CD8-positive, alpha-beta memory T cell (primary cell): ENCODE data around the gene PGA3. TPM values are rescaled to one million over a fixed set of nuclear protein-coding genes. Genes with fewer than 3 reads are reported as not detected.
"Not testable (repeated sequence)": the region's sequence is repeated elsewhere in the genome, so short reads cannot be mapped to it uniquely, and the experiment has no call there.

ENCODE experiments used
- CTCF ChIA-PET: fragments of 350-600 bp; sonication (Branson Sonifier 250); formaldehyde crosslinking; loops from one replicate; lab custom pipeline; 2021; ENCODE audit warnings: antibody characterized with exemption; lab: Charles Lee
- POLR2A ChIA-PET: fragments of 350-600 bp; sonication (Branson Sonifier 250); formaldehyde crosslinking; loops from one replicate; lab custom pipeline; 2021; ENCODE audit warnings: antibody characterized with exemption; lab: Charles Lee
- DNase-seq, 5 donors: peaks; one replicate each; pipeline versions ENCODE4 v3.0.0 to v3.0.0-alpha.2; 2020 to 2022; ENCODE audit warnings: mixed read lengths in 1 of 5
- H3K27ac ChIP-seq: one replicate; pipeline ENCODE4 v1.7.0; 2013; ENCODE audit warnings: low read depth, mild to moderate bottlenecking, low read length, moderate library complexity
- H3K27me3 ChIP-seq: 2 replicates; pipeline ENCODE4 v1.7.0; 2013; ENCODE audit warnings: low read length, mild to moderate bottlenecking; ENCODE audit not compliant: insufficient read depth, poor library complexity, severe bottlenecking
- H3K36me3 ChIP-seq: 2 replicates; pipeline ENCODE4 v1.7.0; 2013; ENCODE audit warnings: mild to moderate bottlenecking, low read length, moderate library complexity; ENCODE audit not compliant: insufficient read depth
- H3K4me1 ChIP-seq: 2 replicates; pipeline ENCODE4 v1.7.0; 2013; ENCODE audit warnings: mild to moderate bottlenecking, low read length, moderate library complexity; ENCODE audit not compliant: insufficient read depth
- H3K4me3 ChIP-seq: 2 replicates; pipeline ENCODE4 v1.7.0; 2013; ENCODE audit warnings: mild to moderate bottlenecking, low read length
- H3K9me3 ChIP-seq: 2 replicates; pipeline ENCODE4 v1.7.0; 2013; ENCODE audit warnings: mild to moderate bottlenecking, low read length
- H3K27ac Mint-ChIP-seq, 8 donors: one replicate each; pipeline ENCODE4 v1.8.0; 2020 to 2021; ENCODE audit warnings: mixed read lengths in 8 of 8, mild to moderate bottlenecking in 6 of 8, inconsistent platforms in 3 of 8, moderate library complexity in 3 of 8
- H3K27me3 Mint-ChIP-seq, 2 donors: one replicate each; pipeline ENCODE4 v1.8.0; 2020 to 2021; ENCODE audit warnings: mixed read lengths in 2 of 2, mild to moderate bottlenecking in 1 of 2, moderate library complexity in 1 of 2
- H3K36me3 Mint-ChIP-seq, 3 donors: one replicate each; pipeline ENCODE4 v1.8.0; 2020 to 2021; ENCODE audit warnings: mixed read lengths in 3 of 3, inconsistent platforms in 1 of 3, mild to moderate bottlenecking in 1 of 3
- H3K4me1 Mint-ChIP-seq, 3 donors: one replicate each; pipeline ENCODE4 v1.8.0; 2020 to 2021; ENCODE audit warnings: mixed read lengths in 3 of 3, inconsistent platforms in 1 of 3, mild to moderate bottlenecking in 1 of 3
- H3K4me3 Mint-ChIP-seq, 7 donors: one replicate each; pipeline ENCODE4 v1.8.0; 2020 to 2021; ENCODE audit warnings: mixed read lengths in 7 of 7, mild to moderate bottlenecking in 6 of 7, moderate library complexity in 4 of 7, inconsistent platforms in 2 of 7
- H3K9me3 Mint-ChIP-seq, 5 donors: one replicate each; pipeline ENCODE4 v1.8.0; 2020 to 2022; ENCODE audit warnings: mixed read lengths in 5 of 5, mild to moderate bottlenecking in 3 of 5, moderate library complexity in 2 of 5, inconsistent platforms in 1 of 5
- polyA plus RNA-seq: library from polyadenylated mRNA; unstranded; fragments of 300-500 nt; fragmentation: Illumina TruSeq; gene quantifications from one replicate; pipeline ENCODE4 v1.2.3, GENCODE V29; 2021
- total RNA-seq, 2 experiments: library from RNA; stranded (reverse); gene quantifications; one replicate each; pipeline ENCODE4 v1.2.3, GENCODE V29; 2021

The PGA3 gene
- total and polyA plus RNA-seq, 3 experiments from 2014 or later = not detected

DNA sequence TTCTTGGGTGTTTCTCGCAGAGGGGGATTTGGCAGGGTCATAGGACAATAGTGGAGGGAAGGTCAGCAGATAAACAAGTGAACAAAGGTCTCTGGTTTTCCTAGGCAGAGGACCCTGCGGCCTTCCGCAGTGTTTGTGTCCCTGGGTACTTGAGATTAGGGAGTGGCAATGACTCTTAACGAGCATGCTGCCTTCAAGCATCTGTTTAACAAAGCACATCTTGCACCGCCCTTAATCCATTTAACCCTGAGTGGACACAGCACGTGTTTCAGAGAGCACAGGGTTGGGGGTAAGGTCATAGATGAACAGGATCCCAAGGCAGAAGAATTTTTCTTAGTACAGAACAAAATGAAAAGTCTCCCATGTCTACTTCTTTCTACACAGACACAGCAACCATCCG is 37.5 kb upstream of the PGA3 start:
- peaks cover 21 to 38% (median 22%) of the 10 kb centered on the region in 3 donors for H3K4me1 Mint-ChIP-seq
- peaks cover 15% of the 10 kb centered on the region for H3K4me1 ChIP-seq
- H3K27ac ChIP-seq, H3K27me3 Mint-ChIP-seq, H3K36me3 Mint-ChIP-seq, H3K4me3 ChIP-seq, DNase-seq, H3K9me3 ChIP-seq, H3K9me3 Mint-ChIP-seq, H3K36me3 ChIP-seq, CTCF ChIA-PET, H3K4me3 Mint-ChIP-seq, H3K27me3 ChIP-seq, POLR2A ChIA-PET, H3K27ac Mint-ChIP-seq: not testable (repeated sequence)

DNA sequence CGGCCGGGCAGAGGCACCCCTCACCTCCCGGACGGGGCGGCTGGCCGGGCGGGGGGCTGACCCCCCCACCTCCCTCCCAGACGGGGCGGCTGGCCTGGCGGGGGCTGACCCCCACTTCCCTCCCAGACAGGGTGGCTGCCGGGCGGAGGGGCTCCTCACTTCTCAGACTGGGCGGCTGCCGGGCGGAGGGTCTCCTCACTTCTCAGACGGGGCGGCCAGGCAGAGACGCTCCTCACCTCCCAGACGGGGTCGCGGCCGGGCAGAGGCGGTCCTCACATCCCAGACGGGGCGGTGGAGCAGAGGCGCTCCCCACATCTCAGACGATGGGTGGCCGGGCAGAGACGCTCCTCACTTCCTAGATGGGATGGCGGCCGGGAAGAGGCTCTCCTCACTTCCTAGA is 37.0 kb upstream of the PGA3 start:
- POLR2A ChIA-PET, H3K27ac Mint-ChIP-seq, H3K36me3 ChIP-seq, H3K27me3 ChIP-seq, H3K27ac ChIP-seq, H3K4me3 Mint-ChIP-seq, CTCF ChIA-PET, H3K9me3 ChIP-seq, H3K27me3 Mint-ChIP-seq, H3K4me3 ChIP-seq, DNase-seq, H3K36me3 Mint-ChIP-seq, H3K9me3 Mint-ChIP-seq: not testable (repeated sequence)
- peaks cover 13% of the 10 kb centered on the region for H3K4me1 ChIP-seq
- peaks cover 20 to 36% (median 20%) of the 10 kb centered on the region in 3 donors for H3K4me1 Mint-ChIP-seq

- Mint-ChIP-seq H3K27ac (no peak overlapping the region), H3K36me3 (no peaks in the 10 kb centered on the region), H3K4me1 (peaks cover 20 to 36% (median 24%) of the 10 kb centered on the region in 3 donors), H3K27me3 (no peaks in the 10 kb centered on the region), H3K4me3 (no peak overlapping the region), H3K9me3 (peaks cover 0 to 1% (median 0%) of the 10 kb centered on the region in 5 donors)
- no peaks in the 10 kb centered on the region for H3K36me3 ChIP-seq
- DNase-seq = no peak
- H3K27me3 ChIP-seq = no peaks in the 10 kb centered on the region
- ChIA-PET POLR2A (no interaction called here), CTCF (no interaction called here)
- no peaks in the 10 kb centered on the region for H3K9me3 ChIP-seq
- peaks cover 20% of the 10 kb centered on the region for H3K4me1 ChIP-seq
- no peak overlapping the region for H3K27ac ChIP-seq
- H3K4me3 ChIP-seq = no peak overlapping the region
Measured at GRCh38 chr11:61168042-61168688, 35.1 kb upstream of the PGA3 start.

- Mint-ChIP-seq H3K27ac (peak overlapping the region in 1 of 8 donors; percentile 36), H3K27me3 (peaks cover under 1 to 1% of the 10 kb centered on the region in 2 donors), H3K36me3 (no peaks in the 10 kb centered on the region), H3K4me3 (no peak overlapping the region), H3K9me3 (peaks cover 0 to 3% (median 0%) of the 10 kb centered on the region in 5 donors), H3K4me1 (peaks cover 18 to 34% (median 22%) of the 10 kb centered on the region in 3 donors)
- CTCF ChIA-PET = interaction anchor here (2.3 kb wide), 1 partner anchor 19 kb away, joined by 6 read pairs; no protein-coding TSS in a partner anchor
- Histone ChIP-seq H3K27me3 (no peaks in the 10 kb centered on the region), H3K27ac (no peak overlapping the region), H3K36me3 (no peaks in the 10 kb centered on the region), H3K9me3 (no peaks in the 10 kb centered on the region), H3K4me3 (no peak overlapping the region), H3K4me1 (peaks cover 20% of the 10 kb centered on the region)
- DNase-seq = no peak
- POLR2A ChIA-PET = no interaction called here
Measured at GRCh38 chr11:61168800-61169199, 34.5 kb upstream of the PGA3 start.

DNA sequence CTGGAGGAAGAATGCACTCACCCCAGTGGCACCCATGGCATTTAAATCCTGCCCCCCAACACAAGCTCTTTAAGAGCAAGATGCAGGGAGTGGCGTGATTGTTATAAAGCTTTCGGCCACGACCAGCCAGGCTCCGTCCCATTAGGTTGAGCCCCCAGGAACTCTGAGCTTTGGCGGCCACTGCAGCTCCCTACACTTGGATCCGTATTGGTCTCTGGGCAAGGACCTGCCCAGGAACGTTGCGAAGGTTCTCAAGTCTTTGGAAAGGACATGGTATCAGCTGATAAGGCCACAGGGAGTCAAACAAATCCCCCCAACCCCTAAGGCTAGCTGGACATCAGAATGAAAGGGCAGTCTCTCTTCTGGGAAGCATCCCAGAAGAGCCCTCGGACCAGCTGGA is 32.7 kb upstream of the PGA3 start:
- H3K4me3 Mint-ChIP-seq = no peak overlapping the region
- ChIA-PET POLR2A (no interaction called here), CTCF (interaction anchor here (2.3 kb wide), 1 partner anchor 17 kb away, joined by 6 read pairs; no protein-coding TSS in a partner anchor)
- peaks cover 13% of the 10 kb centered on the region for H3K4me1 ChIP-seq
- H3K9me3 ChIP-seq = no peaks in the 10 kb centered on the region
- H3K36me3 Mint-ChIP-seq = no peaks in the 10 kb centered on the region
- no peak overlapping the region for H3K27ac Mint-ChIP-seq
- H3K4me3 ChIP-seq = no peak overlapping the region
- peaks cover 0 to 3% (median 0%) of the 10 kb centered on the region in 5 donors for H3K9me3 Mint-ChIP-seq
- no peaks in the 10 kb centered on the region for H3K36me3 ChIP-seq
- no peak overlapping the region for H3K27ac ChIP-seq
- no peaks in the 10 kb centered on the region for H3K27me3 ChIP-seq
- peaks cover 11 to 21% (median 12%) of the 10 kb centered on the region in 3 donors for H3K4me1 Mint-ChIP-seq
- no peak for DNase-seq
- H3K27me3 Mint-ChIP-seq = peaks cover 3% of the 10 kb centered on the region in 2 donors

- Mint-ChIP-seq H3K4me3 (no peak overlapping the region), H3K27me3 (peaks cover 7 to 9% of the 10 kb centered on the region in 2 donors), H3K9me3 (peaks cover 0 to 3% (median 0%) of the 10 kb centered on the region in 5 donors), H3K36me3 (no peaks in the 10 kb centered on the region), H3K4me1 (peaks cover 11 to 21% (median 12%) of the 10 kb centered on the region in 3 donors), H3K27ac (peak overlapping the region in 1 of 8 donors; percentile 4)
- H3K4me1 ChIP-seq = peaks cover 13% of the 10 kb centered on the region
- no peaks in the 10 kb centered on the region for H3K9me3 ChIP-seq
- H3K36me3 ChIP-seq = no peaks in the 10 kb centered on the region
- no peaks in the 10 kb centered on the region for H3K27me3 ChIP-seq
- DNase-seq = no peak
- POLR2A ChIA-PET = no interaction called here
- H3K27ac ChIP-seq = no peak overlapping the region
- H3K4me3 ChIP-seq = no peak overlapping the region
- CTCF ChIA-PET = interaction anchor here (1.1 kb wide), 1 partner anchor 12 kb away, joined by 4 read pairs; no protein-coding TSS in a partner anchor
Measured at GRCh38 chr11:61171907-61172306, 31.4 kb upstream of the PGA3 start.

- H3K36me3 Mint-ChIP-seq = no peaks in the 10 kb centered on the region
- H3K27me3 ChIP-seq = no peaks in the 10 kb centered on the region
- DNase-seq = no peak
- H3K27ac Mint-ChIP-seq = peak overlapping the region in 2 of 8 donors; percentile 4 to 13
- no peak overlapping the region for H3K27ac ChIP-seq
- H3K9me3 ChIP-seq = no peaks in the 10 kb centered on the region
- H3K4me3 ChIP-seq = no peak overlapping the region
- H3K4me3 Mint-ChIP-seq = no peak overlapping the region
- H3K4me1 Mint-ChIP-seq = peaks cover 11 to 20% (median 12%) of the 10 kb centered on the region in 3 donors
- POLR2A ChIA-PET = no interaction called here
- H3K4me1 ChIP-seq = peaks cover 13% of the 10 kb centered on the region
- H3K9me3 Mint-ChIP-seq = peaks cover 0 to 3% (median 0%) of the 10 kb centered on the region in 5 donors
- peaks cover 7 to 9% of the 10 kb centered on the region in 2 donors for H3K27me3 Mint-ChIP-seq
- no peaks in the 10 kb centered on the region for H3K36me3 ChIP-seq
- CTCF ChIA-PET = interaction anchor here (1.1 kb wide), 1 partner anchor 13 kb away, joined by 4 read pairs; no protein-coding TSS in a partner anchor
Measured at GRCh38 chr11:61172356-61172755, 31.0 kb upstream of the PGA3 start.

- POLR2A ChIA-PET = no interaction called here
- peaks cover 0 to 3% (median 0%) of the 10 kb centered on the region in 5 donors for H3K9me3 Mint-ChIP-seq
- no peaks in the 10 kb centered on the region for H3K36me3 Mint-ChIP-seq
- DNase-seq = no peak
- Histone ChIP-seq H3K27me3 (no peaks in the 10 kb centered on the region), H3K4me1 (peaks cover 13% of the 10 kb centered on the region), H3K36me3 (no peaks in the 10 kb centered on the region), H3K27ac (no peak overlapping the region), H3K9me3 (no peaks in the 10 kb centered on the region), H3K4me3 (no peak overlapping the region)
- H3K4me1 Mint-ChIP-seq = peaks cover 11 to 17% (median 12%) of the 10 kb centered on the region in 3 donors
- CTCF ChIA-PET = no interaction called here
- no peak overlapping the region for H3K27ac Mint-ChIP-seq
- no peak overlapping the region for H3K4me3 Mint-ChIP-seq
- peaks cover 7 to 9% of the 10 kb centered on the region in 2 donors for H3K27me3 Mint-ChIP-seq
Measured at GRCh38 chr11:61172888-61173287, 30.4 kb upstream of the PGA3 start.
